Measurements from ENCODE around the gene AEN.

Gene AEN

DNA sequence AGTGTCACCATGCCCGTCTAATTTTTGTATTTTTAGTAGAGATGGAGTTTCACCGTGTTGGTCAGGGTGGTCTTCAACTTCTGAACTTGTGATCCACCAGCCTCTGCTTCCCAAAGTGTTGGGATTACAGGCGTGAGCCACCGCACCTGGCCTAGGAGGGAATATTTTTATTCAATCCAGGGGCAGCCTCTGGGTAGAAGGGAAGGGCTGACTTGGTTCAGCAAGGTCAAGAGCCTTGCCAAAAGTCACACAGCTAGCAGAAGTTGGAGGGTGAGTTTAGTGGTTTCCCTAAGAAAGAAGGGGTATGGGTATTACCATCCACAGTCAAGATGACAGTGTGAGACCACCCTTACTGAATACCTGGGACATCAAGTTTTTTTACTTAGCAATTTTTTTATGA lies 4.9 kb upstream of the AEN start:
- TF ChIP-seq, protein P1, sequence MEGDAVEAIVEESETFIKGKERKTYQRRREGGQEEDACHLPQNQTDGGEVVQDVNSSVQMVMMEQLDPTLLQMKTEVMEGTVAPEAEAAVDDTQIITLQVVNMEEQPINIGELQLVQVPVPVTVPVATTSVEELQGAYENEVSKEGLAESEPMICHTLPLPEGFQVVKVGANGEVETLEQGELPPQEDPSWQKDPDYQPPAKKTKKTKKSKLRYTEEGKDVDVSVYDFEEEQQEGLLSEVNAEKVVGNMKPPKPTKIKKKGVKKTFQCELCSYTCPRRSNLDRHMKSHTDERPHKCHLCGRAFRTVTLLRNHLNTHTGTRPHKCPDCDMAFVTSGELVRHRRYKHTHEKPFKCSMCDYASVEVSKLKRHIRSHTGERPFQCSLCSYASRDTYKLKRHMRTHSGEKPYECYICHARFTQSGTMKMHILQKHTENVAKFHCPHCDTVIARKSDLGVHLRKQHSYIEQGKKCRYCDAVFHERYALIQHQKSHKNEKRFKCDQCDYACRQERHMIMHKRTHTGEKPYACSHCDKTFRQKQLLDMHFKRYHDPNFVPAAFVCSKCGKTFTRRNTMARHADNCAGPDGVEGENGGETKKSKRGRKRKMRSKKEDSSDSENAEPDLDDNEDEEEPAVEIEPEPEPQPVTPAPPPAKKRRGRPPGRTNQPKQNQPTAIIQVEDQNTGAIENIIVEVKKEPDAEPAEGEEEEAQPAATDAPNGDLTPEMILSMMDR (IDR thresholded peaks at IDR 0.05) = no peak

GRCh38 chr15:88617031-88617722 lies 4.0 kb upstream of the AEN start:
- no peaks in the 10 kb centered on the region for H3K36me3 ChIP-seq
- no peak overlapping the region for H3K4me3 ChIP-seq (ENCODE audit: low read depth in 1 of 2, low read length in 1 of 2)

More for the DNA sequence above, 4.9 kb upstream of the AEN start:
- Histone ChIP-seq H3K27ac (no peak overlapping the region), H3K4me3 (ENCODE audit: low read depth in 1 of 2, low read length in 1 of 2) (no peak overlapping the region), H3K27me3 (peaks cover 44% of the 10 kb centered on the region), H3K9me3 (no peaks in the 10 kb centered on the region), H3K36me3 (no peaks in the 10 kb centered on the region), H3K4me1 (ENCODE audit: control insufficient read depth in 1 of 2, insufficient read depth in 1 of 2, low read depth in 1 of 2, low read length in 1 of 2) (peaks cover 5% of the 10 kb centered on the region in 2 experiments)

GRCh38 chr15:88617790-88618189 lies 3.4 kb upstream of the AEN start:
- no peak overlapping the region for H3K4me3 ChIP-seq (ENCODE audit: low read depth in 1 of 2, low read length in 1 of 2)
- no peaks in the 10 kb centered on the region for H3K9me3 ChIP-seq
- H3K27ac ChIP-seq = no peak overlapping the region
- TF ChIP-seq, protein P1 (IDR thresholded peaks at IDR 0.05) = no peak
- H3K36me3 ChIP-seq = no peaks in the 10 kb centered on the region
- H3K4me1 ChIP-seq (ENCODE audit: control insufficient read depth in 1 of 2, insufficient read depth in 1 of 2, low read depth in 1 of 2, low read length in 1 of 2) = peaks cover 16 to 18% of the 10 kb centered on the region in 2 experiments
- peaks cover 36% of the 10 kb centered on the region for H3K27me3 ChIP-seq

More at GRCh38 chr15:88617031-88617722, 4.0 kb upstream of the AEN start:
- no peak overlapping the region for H3K27ac ChIP-seq
- TF ChIP-seq, protein P1 (IDR thresholded peaks at IDR 0.05) = no peak
- no peaks in the 10 kb centered on the region for H3K9me3 ChIP-seq
- peaks cover 15% of the 10 kb centered on the region in 2 experiments for H3K4me1 ChIP-seq (ENCODE audit: control insufficient read depth in 1 of 2, insufficient read depth in 1 of 2, low read depth in 1 of 2, low read length in 1 of 2)
- H3K27me3 ChIP-seq = peaks cover 41% of the 10 kb centered on the region

DNA sequence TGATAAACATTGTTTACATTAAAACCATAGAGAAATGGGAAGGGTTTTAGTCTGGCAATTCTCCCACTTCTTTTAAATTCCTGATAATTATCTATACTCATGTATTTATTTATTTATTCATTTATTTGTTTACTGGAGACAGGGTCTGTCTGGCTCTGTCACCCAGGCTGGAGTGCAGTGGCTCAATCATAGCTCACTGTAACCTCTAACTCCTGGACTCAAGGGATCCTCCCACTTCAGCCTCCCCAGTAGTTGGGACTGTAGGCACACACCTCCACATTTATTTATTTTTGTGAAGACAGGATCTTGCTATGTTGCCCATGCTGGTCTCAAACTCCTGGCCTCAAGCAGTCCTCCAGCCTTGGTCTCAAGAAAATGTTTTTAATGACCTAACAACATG lies 2.5 kb upstream of the AEN start:
- Histone ChIP-seq H3K9me3 (no peaks in the 10 kb centered on the region), H3K36me3 (no peaks in the 10 kb centered on the region), H3K27me3 (peaks cover 28% of the 10 kb centered on the region), H3K27ac (no peak overlapping the region), H3K4me3 (ENCODE audit: low read depth in 1 of 2, low read length in 1 of 2) (no peak overlapping the region), H3K4me1 (ENCODE audit: control insufficient read depth in 1 of 2, insufficient read depth in 1 of 2, low read depth in 1 of 2, low read length in 1 of 2) (peaks cover 16 to 18% of the 10 kb centered on the region in 2 experiments)
- TF ChIP-seq, protein P1 (IDR thresholded peaks at IDR 0.05) = no peak

DNA sequence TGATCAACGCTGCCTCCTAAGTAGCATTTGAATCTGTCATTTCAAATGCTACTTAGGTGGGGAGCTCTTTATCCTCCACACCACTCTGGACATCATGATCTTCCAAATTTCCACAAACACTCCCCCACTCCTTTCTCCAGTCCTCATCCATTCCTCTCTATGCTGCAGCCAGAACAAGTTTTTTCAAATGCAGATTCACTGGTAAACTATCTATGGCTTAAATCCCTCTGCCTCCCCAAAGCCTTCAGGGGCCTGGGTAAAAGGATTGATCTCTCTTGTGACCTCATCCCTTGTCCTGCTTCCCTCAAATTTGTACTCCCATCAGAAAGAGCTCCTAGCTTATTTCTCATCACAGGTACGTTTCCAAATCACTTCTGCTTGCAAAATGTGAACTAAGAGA lies 1.3 kb upstream of the AEN start:
- TF ChIP-seq, protein P1 (IDR thresholded peaks at IDR 0.05) = no peak
- Histone ChIP-seq H3K36me3 (no peaks in the 10 kb centered on the region), H3K9me3 (no peaks in the 10 kb centered on the region)

More for the DNA sequence above, 1.3 kb upstream of the AEN start:
- H3K27ac ChIP-seq = no peak overlapping the region
- H3K4me3 ChIP-seq (ENCODE audit: low read depth in 1 of 2, low read length in 1 of 2) = no peak overlapping the region
- H3K4me1 ChIP-seq (ENCODE audit: control insufficient read depth in 1 of 2, insufficient read depth in 1 of 2, low read depth in 1 of 2, low read length in 1 of 2) = peaks cover 16 to 18% of the 10 kb centered on the region in 2 experiments
- peaks cover 16% of the 10 kb centered on the region for H3K27me3 ChIP-seq
